Uterus (tissue), 2 donors: ENCODE results near the gene METTL4.

Source experiments
- POLR2A ChIP-seq, 2 donors: fragments of 450-650 bp; IDR thresholded peaks; one replicate each; pipeline ENCODE4 v1.6.1; 2016; ENCODE audit warnings: antibody characterized with exemption in 2 of 2, mild to moderate bottlenecking in 1 of 2, moderate library complexity in 1 of 2
- TF ChIP-seq, protein P1 (sequence below), 4 experiments: fragments of 200-600 bp in 2 of 4; fragments of 450-650 bp in 2 of 4; sonication (generic) in 2 of 4; IDR thresholded peaks; one replicate each; pipeline ENCODE4 v1.5.1; 2016 to 2019; ENCODE audit warnings: antibody characterized with exemption in 4 of 4, mild to moderate bottlenecking in 2 of 4, moderate library complexity in 1 of 4

DNA sequence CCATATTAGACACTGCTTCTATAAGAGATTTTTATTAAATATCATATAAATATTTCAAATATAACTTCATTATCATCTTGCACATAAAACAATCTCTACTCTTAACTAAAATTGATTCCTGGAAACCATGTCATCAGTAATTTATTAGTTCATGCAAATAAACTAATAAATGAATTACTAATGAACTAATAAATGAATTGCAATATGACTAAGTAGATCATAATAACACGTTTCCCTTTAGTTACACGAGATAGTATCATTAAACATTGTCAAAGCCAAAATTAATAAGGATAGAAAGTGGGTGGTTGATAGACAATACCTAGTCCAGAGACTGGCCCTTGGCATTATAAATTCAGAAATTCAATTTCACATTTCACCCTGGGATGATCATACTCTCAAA is 26.1 kb downstream of the METTL4 start:
- TF ChIP-seq, protein P1, sequence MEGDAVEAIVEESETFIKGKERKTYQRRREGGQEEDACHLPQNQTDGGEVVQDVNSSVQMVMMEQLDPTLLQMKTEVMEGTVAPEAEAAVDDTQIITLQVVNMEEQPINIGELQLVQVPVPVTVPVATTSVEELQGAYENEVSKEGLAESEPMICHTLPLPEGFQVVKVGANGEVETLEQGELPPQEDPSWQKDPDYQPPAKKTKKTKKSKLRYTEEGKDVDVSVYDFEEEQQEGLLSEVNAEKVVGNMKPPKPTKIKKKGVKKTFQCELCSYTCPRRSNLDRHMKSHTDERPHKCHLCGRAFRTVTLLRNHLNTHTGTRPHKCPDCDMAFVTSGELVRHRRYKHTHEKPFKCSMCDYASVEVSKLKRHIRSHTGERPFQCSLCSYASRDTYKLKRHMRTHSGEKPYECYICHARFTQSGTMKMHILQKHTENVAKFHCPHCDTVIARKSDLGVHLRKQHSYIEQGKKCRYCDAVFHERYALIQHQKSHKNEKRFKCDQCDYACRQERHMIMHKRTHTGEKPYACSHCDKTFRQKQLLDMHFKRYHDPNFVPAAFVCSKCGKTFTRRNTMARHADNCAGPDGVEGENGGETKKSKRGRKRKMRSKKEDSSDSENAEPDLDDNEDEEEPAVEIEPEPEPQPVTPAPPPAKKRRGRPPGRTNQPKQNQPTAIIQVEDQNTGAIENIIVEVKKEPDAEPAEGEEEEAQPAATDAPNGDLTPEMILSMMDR (IDR thresholded peaks at IDR 0.05) = no peak
- no peak for TF ChIP-seq POLR2A (IDR thresholded peaks at IDR 0.05)
